ENCODE results near the gene FBXO15. TPM values are rescaled to one million over a fixed set of nuclear protein-coding genes. Genes with fewer than 3 reads are reported as not detected.

The FBXO15 gene
- total RNA-seq, 1 donor from 2014 or later: not detected

GRCh38 chr18:74172697-74173433 is 25.2 kb upstream of the FBXO15 start:
- no peak overlapping the region for H3K4me3 ChIP-seq

GRCh38 chr18:74171910-74172606 is 24.4 kb upstream of the FBXO15 start:
- Histone ChIP-seq H3K27ac (no peak overlapping the region), H3K27me3 (no peaks in the 10 kb centered on the region), H3K9me3 (no peaks in the 10 kb centered on the region), H3K4me1 (no peaks in the 10 kb centered on the region), H3K4me3 (no peak overlapping the region), H3K36me3 (no peaks in the 10 kb centered on the region)
- intact Hi-C loops (cut with DNase I): no loop called here
- TF ChIP-seq CTCF (IDR thresholded peaks at IDR 0.05) (no peak), POLR2AphosphoS5 (IDR thresholded peaks at IDR 0.05; ENCODE audit: insufficient read depth in 1 of 2, low read depth in 1 of 2) (no peak), POLR2A (IDR thresholded peaks at IDR 0.05) (no peak)
- DNase-seq (ENCODE audit: extremely low spot score in 2 of 2): no peak

More at GRCh38 chr18:74172697-74173433, 25.2 kb upstream of the FBXO15 start:
- H3K4me1 ChIP-seq: no peaks in the 10 kb centered on the region
- H3K27me3 ChIP-seq: no peaks in the 10 kb centered on the region
- H3K36me3 ChIP-seq: no peaks in the 10 kb centered on the region
- DNase-seq (ENCODE audit: extremely low spot score in 2 of 2): no peak
- intact Hi-C loops (cut with DNase I): no loop called here
- H3K9me3 ChIP-seq: no peaks in the 10 kb centered on the region
- TF ChIP-seq POLR2A (IDR thresholded peaks at IDR 0.05): no peak
- no peak for TF ChIP-seq CTCF (IDR thresholded peaks at IDR 0.05)
- TF ChIP-seq POLR2AphosphoS5 (IDR thresholded peaks at IDR 0.05; ENCODE audit: insufficient read depth in 1 of 2, low read depth in 1 of 2): no peak
- no peak overlapping the region for H3K27ac ChIP-seq

GRCh38 chr18:74166386-74166785 is 18.8 kb upstream of the FBXO15 start:
- no peak for TF ChIP-seq CTCF (IDR thresholded peaks at IDR 0.05)
- TF ChIP-seq POLR2AphosphoS5 (IDR thresholded peaks at IDR 0.05; ENCODE audit: insufficient read depth in 1 of 2, low read depth in 1 of 2): no peak
- TF ChIP-seq POLR2A (IDR thresholded peaks at IDR 0.05): no peak
- H3K27ac ChIP-seq: no peak overlapping the region
- H3K4me1 ChIP-seq: no peaks in the 10 kb centered on the region
- DNase-seq (ENCODE audit: extremely low spot score in 2 of 2): no peak
- no peaks in the 10 kb centered on the region for H3K27me3 ChIP-seq
- no peaks in the 10 kb centered on the region for H3K9me3 ChIP-seq
- H3K36me3 ChIP-seq: no peaks in the 10 kb centered on the region
- intact Hi-C loops (cut with DNase I): no loop called here
- no peak overlapping the region for H3K4me3 ChIP-seq

GRCh38 chr18:74163019-74163660 is 15.5 kb upstream of the FBXO15 start:
- H3K27ac ChIP-seq: no peak overlapping the region

More at GRCh38 chr18:74163019-74163660, 15.5 kb upstream of the FBXO15 start:
- peaks cover 0 to 27% of the 10 kb centered on the region in 2 donors for H3K36me3 ChIP-seq
- intact Hi-C loops (cut with DNase I): no loop called here
- H3K27me3 ChIP-seq: no peaks in the 10 kb centered on the region
- no peaks in the 10 kb centered on the region for H3K9me3 ChIP-seq
- no peaks in the 10 kb centered on the region for H3K4me1 ChIP-seq
- no peak for TF ChIP-seq CTCF (IDR thresholded peaks at IDR 0.05)
- no peak for TF ChIP-seq POLR2AphosphoS5 (IDR thresholded peaks at IDR 0.05; ENCODE audit: insufficient read depth in 1 of 2, low read depth in 1 of 2)
- no peak for TF ChIP-seq POLR2A (IDR thresholded peaks at IDR 0.05)
- no peak overlapping the region for H3K4me3 ChIP-seq
- DNase-seq (ENCODE audit: extremely low spot score in 2 of 2): no peak

Data from vagina (tissue), 2 donors.